Caco-2 (cell line): ENCODE data around the gene LIN28B. TPM values are rescaled to one million over a fixed set of nuclear protein-coding genes. Genes with fewer than 3 reads are reported as not detected.

ENCODE experiments used
- Bru-seq: library from RNA; stranded (reverse); fragments of 400-500 nt; gene quantifications from one replicate; lab custom pipeline; 2021; lab: Mats Ljungman, UMichigan
- BruChase-seq, 2 experiments: library from RNA; stranded (reverse); fragments of 400-500 nt; gene quantifications; one replicate each; lab custom pipeline; 2021; lab: Mats Ljungman, UMichigan
- BruUV-seq: library from RNA; stranded (reverse); fragments of 400-500 nt; replicated peaks from 2 replicates; lab custom pipeline; 2021; lab: Mats Ljungman, UMichigan
- CTCF ChIA-PET: fragments of 300-600 bp; sonication (Branson Sonifier 250); formaldehyde crosslinking; loops from one replicate; lab custom pipeline; 2022; ENCODE audit warnings: antibody characterized with exemption; lab: Charles Lee
- POLR2A ChIA-PET: fragments of 300-600 bp; sonication (Branson Sonifier 250); formaldehyde crosslinking; loops from one replicate; lab custom pipeline; 2022; ENCODE audit warnings: antibody characterized with exemption; lab: Charles Lee
- DNase-seq, 2 experiments: peaks; one replicate each; pipeline versions ENCODE4 v3.0.0 to v3.0.0-alpha.2; 2020 to 2022
- H3K27me3 ChIP-seq: replicated peaks from 2 replicates; pipeline ENCODE4 v1.6.0; 2011; ENCODE audit warnings: low read length; ENCODE audit not compliant: control insufficient read depth, insufficient read depth
- H3K36me3 ChIP-seq: 2 replicates; pipeline ENCODE4 v1.5.1; 2011; ENCODE audit warnings: low read length; ENCODE audit not compliant: control insufficient read depth, insufficient read depth
- H3K4me1 ChIP-seq: fragments of 250-450 bp; sonication (Bioruptor Pico); 2 replicates; pipeline ENCODE4 v1.5.1; 2020; ENCODE audit warnings: mild to moderate bottlenecking
- H3K4me3 ChIP-seq: 2 replicates; pipeline ENCODE4 v1.5.1; 2011; ENCODE audit warnings: low read depth, mild to moderate bottlenecking, control low read depth, low read length
- H3K9me3 ChIP-seq: fragments of 250-450 bp; sonication (Bioruptor Pico); 2 replicates; pipeline ENCODE4 v1.5.1; 2020; ENCODE audit warnings: mild to moderate bottlenecking, moderate library complexity
- H3K27ac Mint-ChIP-seq: one replicate; pipeline ENCODE4 v1.8.0; 2022; ENCODE audit warnings: mixed read lengths; ENCODE audit not compliant: unreplicated experiment
- H3K27me3 Mint-ChIP-seq: one replicate; pipeline ENCODE4 v1.8.0; 2022; ENCODE audit warnings: mixed read lengths; ENCODE audit not compliant: insufficient read depth, unreplicated experiment
- H3K36me3 Mint-ChIP-seq: one replicate; pipeline ENCODE4 v1.8.0; 2022; ENCODE audit warnings: mild to moderate bottlenecking, mixed read lengths; ENCODE audit not compliant: insufficient read depth, unreplicated experiment
- H3K4me1 Mint-ChIP-seq: one replicate; pipeline ENCODE4 v1.8.0; 2022; ENCODE audit warnings: low read depth, mixed read lengths; ENCODE audit not compliant: unreplicated experiment
- H3K4me3 Mint-ChIP-seq: one replicate; pipeline ENCODE4 v1.8.0; 2022; ENCODE audit warnings: mild to moderate bottlenecking, moderate library complexity, mixed read lengths; ENCODE audit not compliant: unreplicated experiment
- H3K9me3 Mint-ChIP-seq: one replicate; pipeline ENCODE4 v1.8.0; 2022; ENCODE audit warnings: mixed read lengths; ENCODE audit not compliant: unreplicated experiment
- CTCF ChIP-seq, 2 experiments: fragments of 200-600 bp in 1 of 2; IDR thresholded peaks; 1 replicate in 1 of 2; 2 replicates in 1 of 2; pipeline versions ENCODE4 v1.5.1 to v1.8.0; 2011 to 2022; ENCODE audit warnings: antibody characterized with exemption in 1 of 2, control low read depth in 1 of 2, inconsistent platforms in 1 of 2, low read depth in 1 of 2, low read length in 1 of 2, mild to moderate bottlenecking in 1 of 2, moderate library complexity in 1 of 2; ENCODE audit not compliant: insufficient read depth in 1 of 2, severe bottlenecking in 1 of 2, unreplicated experiment in 1 of 2
- intact Hi-C: fragments of 100-400 bp; cut with micrococcal nuclease; formaldehyde crosslinking; loops from one replicate; pipeline ENCODE4 v1.10.0; 2022; ENCODE audit not compliant: unreplicated experiment
- long read RNA-seq: library from polyadenylated mRNA; stranded (forward); transcript quantifications from one replicate; pipeline ENCODE4 v2.0.0, GENCODE V29; 2022
- total RNA-seq: library from RNA; stranded (reverse); gene quantifications from 2 replicates; pipeline ENCODE4 v1.2.3, GENCODE V29; 2022

The LIN28B gene
- total RNA-seq = 6.6 and 7.9 TPM in 2 replicates
- percentile 61 among the genes with signal in this experiment for Bru-seq, nascent RNA
- percentile 59 among the genes with signal in this experiment for BruChase-seq, experiment 1, labeled RNA remaining after a 2-hour chase
- percentile 59 among the genes with signal in this experiment for BruChase-seq, experiment 2, labeled RNA remaining after a 6-hour chase
- long read RNA-seq, full-length matches to known transcripts = 2 of 10 reads
- long read RNA-seq, partial matches to known transcripts = 0 of 10 reads
- long read RNA-seq, other reads (novel, unspliced or antisense) = 8 of 10 reads

- H3K36me3 ChIP-seq = no peaks in the 10 kb centered on the region
- peak within 1 kb of the TSS; percentile 63 for H3K4me3 ChIP-seq
- Mint-ChIP-seq H3K9me3 (no peaks in the 10 kb centered on the region), H3K27ac (peak within 1 kb of the TSS; percentile 95), H3K4me3 (peak within 1 kb of the TSS; percentile 91), H3K27me3 (no peaks in the 10 kb centered on the region), H3K36me3 (no peaks in the 10 kb centered on the region), H3K4me1 (peaks cover 6% of the 10 kb centered on the region)
- TF ChIP-seq CTCF (IDR thresholded peaks at IDR 0.05; ENCODE audit: insufficient read depth in 1 of 2, low read depth in 1 of 2, low read length in 1 of 2, severe bottlenecking in 1 of 2, unreplicated experiment in 1 of 2) = no peak
- H3K4me1 ChIP-seq = 0 out of 2 replicates have a peak, but pooled peaks cover 6% of the 10 kb centered on the region
- H3K27me3 ChIP-seq = no peaks in the 10 kb centered on the region
- ChIA-PET CTCF (no interaction called here), POLR2A (no interaction called here)
- DNase-seq = peak in 1 of 2 experiments; percentile 4
- BruUV-seq = no TSS peak
- intact Hi-C loops = loop anchor here (10.0 kb wide), 1 partner anchor 182 kb away; no protein-coding TSS in a partner anchor
- no peaks in the 10 kb centered on the region for H3K9me3 ChIP-seq
Observed at GRCh38 chr6:104956731-104957294, at the start of gene LIN28B. Gene LIN28B, plus strand, starts transcription at chr6:104957107. Its CDS starts 144 bp downstream, at chr6:104957251.

- peaks cover 22% of the 10 kb centered on the region for H3K4me1 Mint-ChIP-seq
- ChIA-PET POLR2A (no interaction called here), CTCF (interaction anchor here (0.6 kb wide), 1 partner anchor 64 kb away, joined by 4 read pairs; no protein-coding TSS in a partner anchor)
- peak in 1 of 2 experiments; percentile 44 for DNase-seq
- H3K27me3 Mint-ChIP-seq = no peaks in the 10 kb centered on the region
- peaks cover 17% of the 10 kb centered on the region for H3K4me1 ChIP-seq
- H3K27me3 ChIP-seq = no peaks in the 10 kb centered on the region
- peak overlapping the region; percentile 50 for H3K27ac Mint-ChIP-seq
- intact Hi-C loops = loop anchor here (2.0 kb wide), 1 partner anchor 51 kb away; no protein-coding TSS in a partner anchor
- H3K9me3 ChIP-seq = peaks cover 4% of the 10 kb centered on the region; the same call in 1 of the 2 replicates
- H3K9me3 Mint-ChIP-seq = no peaks in the 10 kb centered on the region
- TF ChIP-seq CTCF (IDR thresholded peaks at IDR 0.05; ENCODE audit: insufficient read depth in 1 of 2, low read depth in 1 of 2, low read length in 1 of 2, severe bottlenecking in 1 of 2, unreplicated experiment in 1 of 2) = no peak
- no peak overlapping the region for H3K4me3 ChIP-seq
- BruUV-seq = no TSS peak
- H3K36me3 ChIP-seq = no peaks in the 10 kb centered on the region
- H3K4me3 Mint-ChIP-seq = no peak overlapping the region
- H3K36me3 Mint-ChIP-seq = no peaks in the 10 kb centered on the region
Observed at GRCh38 chr6:104908031-104908887, 48.6 kb upstream of the LIN28B start.
